ENCODE data around the gene TSN. TPM values are rescaled to one million over a fixed set of nuclear protein-coding genes. Genes with fewer than 3 reads are reported as not detected.
"Not testable (repeated sequence)": the region's sequence is repeated elsewhere in the genome, so short reads cannot be mapped to it uniquely, and the experiment has no call there.

Gene TSN
- total and polyA plus RNA-seq, 8 donors, result 11.0 to 63.5 (median 19.5) TPM

DNA sequence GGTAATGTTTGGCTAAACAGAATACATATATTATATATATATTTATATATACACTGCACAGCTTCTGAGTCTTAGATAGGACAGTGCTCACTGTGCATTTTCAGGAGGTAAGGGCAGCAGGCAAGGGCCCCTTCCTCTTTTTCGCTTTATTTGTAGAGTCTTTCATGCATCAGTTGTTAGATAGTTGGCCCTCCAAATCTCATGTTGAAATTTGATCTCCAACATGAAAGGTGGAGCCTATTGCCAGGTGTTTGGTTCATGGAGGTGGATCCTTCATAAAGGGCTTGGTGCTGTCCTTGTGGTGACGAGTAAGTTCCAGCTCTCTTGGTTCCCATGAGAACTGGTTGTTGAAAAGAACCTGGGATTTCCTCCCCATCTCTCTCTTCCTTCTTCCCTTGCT lies 48.1 kb downstream of the TSN start:
- peaks cover 0 to 16% (median 11%) of the 10 kb centered on the region in 4 donors for H3K9me3 ChIP-seq
- DNase-seq, result no peak
- H3K27me3 ChIP-seq, result peaks cover 0 to 8% (median 0%) of the 10 kb centered on the region in 3 donors
- whole genome bisulfite sequencing, 5 donors, result 54 to 74% (median 67%) methylated on average over 2 of the region's 2 CpGs
- intact Hi-C loops (cut with DNase I; ENCODE audit: low total_unique reads), result no loop called here
- no peaks in the 10 kb centered on the region for H3K4me1 ChIP-seq
- no peaks in the 10 kb centered on the region for H3K36me3 ChIP-seq
- TF ChIP-seq, protein P1, sequence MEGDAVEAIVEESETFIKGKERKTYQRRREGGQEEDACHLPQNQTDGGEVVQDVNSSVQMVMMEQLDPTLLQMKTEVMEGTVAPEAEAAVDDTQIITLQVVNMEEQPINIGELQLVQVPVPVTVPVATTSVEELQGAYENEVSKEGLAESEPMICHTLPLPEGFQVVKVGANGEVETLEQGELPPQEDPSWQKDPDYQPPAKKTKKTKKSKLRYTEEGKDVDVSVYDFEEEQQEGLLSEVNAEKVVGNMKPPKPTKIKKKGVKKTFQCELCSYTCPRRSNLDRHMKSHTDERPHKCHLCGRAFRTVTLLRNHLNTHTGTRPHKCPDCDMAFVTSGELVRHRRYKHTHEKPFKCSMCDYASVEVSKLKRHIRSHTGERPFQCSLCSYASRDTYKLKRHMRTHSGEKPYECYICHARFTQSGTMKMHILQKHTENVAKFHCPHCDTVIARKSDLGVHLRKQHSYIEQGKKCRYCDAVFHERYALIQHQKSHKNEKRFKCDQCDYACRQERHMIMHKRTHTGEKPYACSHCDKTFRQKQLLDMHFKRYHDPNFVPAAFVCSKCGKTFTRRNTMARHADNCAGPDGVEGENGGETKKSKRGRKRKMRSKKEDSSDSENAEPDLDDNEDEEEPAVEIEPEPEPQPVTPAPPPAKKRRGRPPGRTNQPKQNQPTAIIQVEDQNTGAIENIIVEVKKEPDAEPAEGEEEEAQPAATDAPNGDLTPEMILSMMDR (IDR thresholded peaks at IDR 0.05), result no peak
- TF ChIP-seq POLR2A (IDR thresholded peaks at IDR 0.05), result no peak
- no peak for TF ChIP-seq POLR2AphosphoS5 (IDR thresholded peaks at IDR 0.05)
- TF ChIP-seq EP300 (IDR thresholded peaks at IDR 0.05), result no peak
- H3K27ac ChIP-seq, result no peak overlapping the region
- H3K4me3 ChIP-seq, result no peak overlapping the region

DNA sequence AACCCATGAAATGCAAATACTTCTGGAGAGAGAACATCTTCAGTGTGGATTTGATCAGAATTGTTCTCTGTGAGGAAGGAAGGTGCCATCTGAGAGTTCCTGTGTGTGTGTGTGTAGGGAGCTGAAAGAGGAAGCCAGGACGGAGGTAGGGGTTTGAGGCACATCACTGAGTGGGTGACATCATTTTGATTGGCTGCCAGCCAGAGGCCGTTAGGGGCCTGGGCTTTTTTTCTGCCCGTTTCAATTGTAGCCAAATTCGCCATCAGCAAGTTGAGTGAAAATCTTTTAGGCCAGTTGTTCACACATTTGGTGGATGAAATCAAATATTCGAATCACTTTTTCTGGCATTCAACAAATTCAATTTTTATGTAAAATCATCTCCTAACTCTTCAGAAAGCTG lies 48.9 kb downstream of the TSN start:
- Histone ChIP-seq H3K4me3 (no peak overlapping the region), H3K9me3 (peaks cover 0 to 16% (median 11%) of the 10 kb centered on the region in 4 donors), H3K27me3 (peaks cover 0 to 8% (median 0%) of the 10 kb centered on the region in 3 donors), H3K4me1 (no peaks in the 10 kb centered on the region), H3K36me3 (no peaks in the 10 kb centered on the region), H3K27ac (no peak overlapping the region)
- 15 to 19% (median 17%) methylated on average over 5 of the region's 5 CpGs for WGBS, 5 donors
- peak in 1 of 2 donors; percentile 66 for DNase-seq
- intact Hi-C loops (cut with DNase I; ENCODE audit: low total_unique reads), result no loop called here
- TF ChIP-seq POLR2A (IDR thresholded peaks at IDR 0.05) (no peak), POLR2AphosphoS5 (IDR thresholded peaks at IDR 0.05) (no peak), EP300 (IDR thresholded peaks at IDR 0.05) (no peak)
- TF ChIP-seq, protein P1 (IDR thresholded peaks at IDR 0.05), result no peak

DNA sequence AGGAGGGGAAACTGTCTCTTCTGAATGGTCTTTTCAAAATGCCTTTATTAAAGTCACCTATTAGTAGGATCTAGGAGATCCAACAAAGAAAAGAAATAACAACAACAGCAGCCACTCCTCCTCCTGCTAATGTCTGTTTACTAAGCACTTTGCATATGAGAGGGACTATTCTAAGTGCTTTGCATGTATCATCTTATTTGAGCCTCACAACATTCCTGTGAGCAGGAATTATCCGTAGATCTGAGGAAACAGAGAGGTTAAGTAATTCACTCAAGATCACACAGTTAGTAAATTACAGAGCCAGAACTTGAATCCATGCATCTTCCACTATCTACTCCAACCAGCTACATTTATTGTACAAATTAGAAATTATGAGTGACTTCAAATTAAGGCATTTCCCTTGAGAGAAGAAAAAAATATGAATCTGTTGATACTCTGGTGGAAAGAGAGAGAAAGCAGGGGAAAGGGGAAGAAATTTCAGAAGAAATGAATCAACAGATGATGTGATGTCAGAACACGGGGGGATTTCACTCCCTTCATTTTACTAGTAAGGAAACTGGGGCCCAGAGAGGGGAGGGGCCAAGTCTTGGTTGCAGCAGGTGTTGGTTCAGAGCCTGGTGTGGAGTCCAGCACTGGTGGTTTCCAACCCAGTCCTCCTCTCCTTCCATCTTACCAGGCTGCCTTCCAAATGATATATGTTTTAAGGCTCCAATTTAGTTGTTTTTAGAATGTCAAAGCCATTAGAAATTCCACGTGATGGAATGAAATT lies 49.7 kb downstream of the TSN start:
- Histone ChIP-seq H3K27ac (no peak overlapping the region), H3K4me3 (no peak overlapping the region), H3K9me3 (peaks cover 0 to 16% (median 11%) of the 10 kb centered on the region in 4 donors), H3K4me1 (no peaks in the 10 kb centered on the region), H3K36me3 (no peaks in the 10 kb centered on the region), H3K27me3 (peaks cover 0 to 8% (median 0%) of the 10 kb centered on the region in 3 donors)
- WGBS, 5 donors, result 42 to 63% (median 47%) methylated on average over 3 of the region's 3 CpGs
- intact Hi-C loops (cut with DNase I; ENCODE audit: low total_unique reads), result no loop called here
- no peak for DNase-seq
- TF ChIP-seq, protein P1 (IDR thresholded peaks at IDR 0.05), result no peak
- TF ChIP-seq EP300 (IDR thresholded peaks at IDR 0.05) (no peak), POLR2A (IDR thresholded peaks at IDR 0.05) (no peak), POLR2AphosphoS5 (IDR thresholded peaks at IDR 0.05) (no peak)

DNA sequence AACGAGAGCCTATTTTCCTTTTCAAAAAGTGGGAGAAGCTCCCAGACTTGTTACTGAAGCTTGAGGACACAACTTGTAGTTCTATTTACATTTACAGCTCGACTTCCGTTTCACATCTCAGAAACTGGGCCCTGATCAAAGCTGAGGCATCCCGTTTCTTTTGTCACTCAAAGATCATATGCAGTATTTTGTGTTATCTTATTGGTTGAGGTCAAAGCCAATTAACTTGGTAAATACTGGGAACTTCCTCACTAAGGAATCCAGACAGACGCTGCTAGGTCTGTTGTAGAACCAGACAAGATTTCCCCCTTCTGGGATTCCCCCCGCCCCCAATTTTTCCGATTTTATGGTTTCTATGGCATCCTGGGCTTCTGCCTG lies 50.3 kb downstream of the TSN start:
- intact Hi-C loops (cut with DNase I; ENCODE audit: low total_unique reads), result no loop called here
- Histone ChIP-seq H3K4me1 (peaks cover 0 to under 1% (median 0%) of the 10 kb centered on the region in 4 donors), H3K9me3 (peaks cover 0 to 15% (median 10%) of the 10 kb centered on the region in 4 donors), H3K27ac (no peak overlapping the region), H3K27me3 (peaks cover 0 to 8% (median 0%) of the 10 kb centered on the region in 3 donors), H3K36me3 (no peaks in the 10 kb centered on the region), H3K4me3 (no peak overlapping the region)
- TF ChIP-seq, protein P1 (IDR thresholded peaks at IDR 0.05), result no peak
- TF ChIP-seq POLR2A (IDR thresholded peaks at IDR 0.05), result no peak
- TF ChIP-seq POLR2AphosphoS5 (IDR thresholded peaks at IDR 0.05), result no peak
- no peak for TF ChIP-seq EP300 (IDR thresholded peaks at IDR 0.05)
- 40 to 58% (median 46%) methylated on average over 6 to 7 of the region's 7 CpGs for WGBS, 5 donors
- no peak for DNase-seq

DNA sequence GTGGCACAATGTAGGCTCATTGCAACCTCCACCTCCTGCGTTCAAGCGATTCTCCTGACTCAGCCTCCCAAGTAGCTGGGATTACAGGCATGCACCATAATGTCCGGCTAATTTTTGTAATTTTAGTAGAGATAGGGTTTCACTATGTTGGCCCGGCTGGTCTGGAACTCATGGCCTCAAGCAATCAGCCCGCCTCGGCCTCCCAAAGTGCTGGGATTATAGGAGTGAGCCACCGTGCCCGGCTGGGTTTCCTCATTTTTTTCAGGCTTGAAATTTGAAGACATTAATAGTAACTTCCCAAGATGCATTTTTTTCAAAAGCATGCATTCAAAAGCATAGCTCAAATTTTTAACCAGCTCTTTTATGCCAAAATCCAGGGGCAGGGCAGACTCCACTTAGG lies 52.3 kb downstream of the TSN start:
- H3K27ac ChIP-seq; H3K36me3 ChIP-seq; H3K9me3 ChIP-seq; H3K27me3 ChIP-seq; H3K4me1 ChIP-seq; H3K4me3 ChIP-seq; DNase-seq; intact Hi-C loops (cut with DNase I; ENCODE audit: low total_unique reads): not testable (repeated sequence)
- 84 to 92% (median 91%) methylated on average over 8 of the region's 8 CpGs for WGBS, 5 donors

Data from stomach (tissue), 9 donors.